Stimulated activated effector memory CD8-positive, alpha-beta T cell treated with anti-CD3 and anti-CD28 coated beads, Interleukin-12 subunit alpha, Interleukin-12 subunit beta, amount 100 ng/mL, for 72 hours (primary cell): ENCODE results near the gene KCTD1.
"Not testable (repeated sequence)": the region's sequence is repeated elsewhere in the genome, so short reads cannot be mapped to it uniquely, and the experiment has no call there.

Experiments
- ATAC-seq: fragments of 150-1000 bp; cut with Tn5 transposase; 2 replicates; pipeline ENCODE4 v1.10.0; 2021
- DNase-seq, 2 donors: peaks; one replicate each; pipeline ENCODE4 v3.0.0; 2021 to 2022; ENCODE audit warnings: low spot score in 2 of 2
- H3K27ac Mint-ChIP-seq: one replicate; pipeline ENCODE4 v1.8.0; 2022; ENCODE audit warnings: mild to moderate bottlenecking, mixed read lengths
- H3K36me3 Mint-ChIP-seq: one replicate; pipeline ENCODE4 v1.8.0; 2022; ENCODE audit warnings: mild to moderate bottlenecking, mixed read lengths
- H3K4me1 Mint-ChIP-seq: one replicate; pipeline ENCODE4 v1.8.0; 2022; ENCODE audit warnings: mixed read lengths
- H3K4me3 Mint-ChIP-seq: one replicate; pipeline ENCODE4 v1.8.0; 2022; ENCODE audit warnings: mild to moderate bottlenecking, mixed read lengths
- H3K9me3 Mint-ChIP-seq: one replicate; pipeline ENCODE4 v1.8.0; 2022; ENCODE audit warnings: mixed read lengths

The KCTD1 gene

DNA sequence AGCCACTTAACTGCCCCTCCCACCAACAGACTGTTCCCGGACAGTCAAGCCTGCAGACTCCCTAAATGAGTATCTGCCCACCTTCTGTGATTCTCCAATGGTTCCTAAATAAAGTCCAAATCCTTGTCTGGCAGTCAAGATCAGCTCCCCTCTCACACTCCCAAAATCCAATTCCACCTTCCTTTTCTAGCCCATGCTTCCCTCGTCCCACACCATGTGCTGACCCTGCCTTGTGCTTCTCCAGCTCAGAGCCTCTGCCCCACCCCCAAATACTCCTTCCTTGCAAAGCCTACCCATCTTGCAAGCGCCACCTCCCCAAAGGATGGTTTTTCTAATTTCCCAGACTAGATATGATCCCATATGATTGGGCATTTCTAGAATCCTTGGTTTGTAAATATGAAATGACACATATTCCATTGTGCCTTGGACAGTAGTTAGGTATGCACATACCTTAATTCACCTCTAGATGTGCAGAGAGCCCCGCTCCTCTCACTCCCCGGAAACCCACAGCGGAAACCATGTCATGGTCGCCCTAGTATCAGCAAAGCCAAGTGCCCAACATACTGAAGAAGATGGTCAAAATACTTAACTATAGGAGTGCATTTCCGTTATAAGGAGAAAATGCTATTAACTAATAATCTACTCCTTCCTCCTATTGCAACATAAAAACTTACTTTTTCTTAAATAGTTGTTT is 97.2 kb downstream of the KCTD1 start:
- Mint-ChIP-seq H3K27ac (no peak overlapping the region), H3K4me1 (no peaks in the 10 kb centered on the region), H3K36me3 (no peaks in the 10 kb centered on the region), H3K4me3 (no peak overlapping the region), H3K9me3 (no peaks in the 10 kb centered on the region)
- DNase-seq, result no peak
- ATAC-seq, result no peak

DNA sequence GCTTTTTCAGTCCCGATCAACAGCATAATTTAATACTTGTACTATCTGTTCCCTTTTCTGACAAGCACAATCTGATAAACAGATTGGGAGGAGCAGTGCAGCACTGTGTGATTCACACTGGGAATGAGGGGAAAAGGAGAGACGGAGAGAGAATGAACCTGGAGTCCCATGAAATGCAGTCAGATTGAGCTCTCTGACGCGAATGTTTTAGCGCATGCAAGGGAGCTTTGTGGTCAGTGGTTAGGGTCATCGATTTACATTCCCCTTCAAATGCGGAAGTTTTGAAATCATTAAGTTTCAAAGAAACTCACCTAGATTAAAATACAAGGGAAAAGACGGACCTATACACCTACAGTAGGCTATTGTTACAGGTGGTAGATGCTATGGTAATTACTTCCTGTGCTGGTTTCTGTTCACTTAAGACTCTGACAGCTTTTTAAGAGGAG is 99.6 kb downstream of the KCTD1 start:
- Mint-ChIP-seq H3K4me3 (no peak overlapping the region), H3K9me3 (no peaks in the 10 kb centered on the region), H3K36me3 (no peaks in the 10 kb centered on the region), H3K4me1 (no peaks in the 10 kb centered on the region), H3K27ac (no peak overlapping the region)
- ATAC-seq, result no peak
- DNase-seq, result no peak

DNA sequence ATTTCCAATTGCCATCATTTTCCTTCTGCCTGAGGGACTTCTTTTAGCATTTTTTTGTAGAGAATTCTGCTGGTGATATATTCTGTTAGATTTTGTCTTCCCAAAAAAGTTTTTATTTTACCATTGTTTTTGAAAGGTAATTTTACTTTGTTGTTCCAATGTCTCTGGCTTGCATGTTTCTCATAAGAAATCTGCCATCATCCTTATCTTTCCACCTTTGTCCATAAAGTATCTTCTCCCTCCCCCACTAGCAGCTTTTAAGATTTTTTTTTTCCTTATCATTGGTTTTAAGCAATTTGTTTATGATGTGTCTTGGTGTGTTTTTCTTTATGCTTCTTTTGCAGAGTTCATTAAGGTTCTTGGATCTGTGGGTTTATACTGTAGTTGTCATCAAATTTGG is 104.5 kb downstream of the KCTD1 start:
- no peak overlapping the region for H3K4me3 Mint-ChIP-seq
- peaks cover 2% of the 10 kb centered on the region for H3K9me3 Mint-ChIP-seq
- H3K27ac Mint-ChIP-seq, result no peak overlapping the region
- H3K4me1 Mint-ChIP-seq, result no peaks in the 10 kb centered on the region
- no peaks in the 10 kb centered on the region for H3K36me3 Mint-ChIP-seq
- DNase-seq, result no peak
- ATAC-seq, result no peak

DNA sequence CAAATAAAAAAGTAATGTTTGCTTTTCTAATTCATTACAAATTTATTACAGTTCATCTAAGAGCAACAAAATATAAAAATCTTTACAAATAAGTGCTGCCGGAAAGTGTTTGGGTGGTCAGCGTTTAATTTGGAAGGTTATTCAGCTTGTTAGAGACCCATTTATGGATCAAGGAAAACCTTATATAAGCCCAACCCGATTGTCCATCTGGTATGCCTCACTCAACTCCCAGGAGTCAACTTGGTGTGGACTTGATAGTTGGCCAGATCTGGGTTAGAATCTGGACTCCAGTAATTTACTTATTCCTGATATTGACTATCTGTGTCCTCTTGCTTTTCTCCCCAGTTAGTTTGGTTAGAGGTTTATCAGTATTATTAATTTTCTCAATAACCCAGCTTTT is 106.2 kb downstream of the KCTD1 start:
- ATAC-seq (no peak), DNase-seq (no peak)
- no peak overlapping the region for H3K4me3 Mint-ChIP-seq

DNA sequence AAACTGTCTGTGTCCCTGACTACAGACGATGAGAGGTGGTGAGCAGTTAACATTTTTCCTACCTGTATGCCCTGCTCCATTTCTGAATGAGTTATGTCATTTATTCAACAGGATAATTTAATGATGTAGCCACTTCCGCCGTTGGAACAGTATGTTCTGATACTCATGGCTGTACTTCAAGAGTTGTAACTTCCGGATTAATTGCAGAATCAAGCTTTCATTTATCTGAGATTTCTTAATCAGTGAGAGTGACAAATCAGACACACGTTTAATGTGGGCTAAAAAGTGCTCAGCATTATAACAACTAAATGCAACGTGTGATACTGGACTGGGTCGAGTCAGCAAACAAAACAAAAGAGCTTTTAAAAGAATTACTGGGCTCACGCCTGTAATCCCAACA is 107.7 kb downstream of the KCTD1 start:
- peaks cover 2% of the 10 kb centered on the region for H3K9me3 Mint-ChIP-seq
- H3K36me3 Mint-ChIP-seq, result no peaks in the 10 kb centered on the region
- ATAC-seq (no peak), DNase-seq (no peak)
- H3K27ac Mint-ChIP-seq, result no peak overlapping the region
- H3K4me3 Mint-ChIP-seq, result no peak overlapping the region
- H3K4me1 Mint-ChIP-seq, result no peaks in the 10 kb centered on the region

More for the DNA sequence above, 106.2 kb downstream of the KCTD1 start:
- no peaks in the 10 kb centered on the region for H3K4me1 Mint-ChIP-seq
- no peaks in the 10 kb centered on the region for H3K36me3 Mint-ChIP-seq
- H3K27ac Mint-ChIP-seq, result no peak overlapping the region
- peaks cover 2% of the 10 kb centered on the region for H3K9me3 Mint-ChIP-seq

DNA sequence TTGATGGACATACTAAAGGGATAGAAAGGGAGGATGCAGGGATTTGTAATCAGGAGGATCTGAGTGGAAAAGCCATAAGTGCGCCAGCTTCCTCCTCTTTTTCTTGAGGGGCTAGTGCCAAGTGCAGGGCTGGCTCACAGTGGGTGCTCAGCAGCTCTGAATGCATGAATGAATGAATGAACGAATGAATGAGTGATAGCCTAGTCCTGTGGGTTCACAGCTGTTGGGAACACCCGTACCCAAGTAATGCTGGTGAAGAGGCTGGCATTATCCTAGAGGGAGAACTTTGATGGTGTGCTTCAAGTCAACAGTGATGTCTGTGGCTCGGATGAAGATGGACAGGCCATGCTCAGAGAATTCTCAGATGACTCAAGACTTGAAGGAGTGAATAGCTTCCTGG is 108.8 kb downstream of the KCTD1 start:
- no peak for DNase-seq
- H3K27ac Mint-ChIP-seq, result no peak overlapping the region
- no peaks in the 10 kb centered on the region for H3K36me3 Mint-ChIP-seq
- H3K4me3 Mint-ChIP-seq, result no peak overlapping the region
- ATAC-seq, result no peak
- H3K4me1 Mint-ChIP-seq, result no peaks in the 10 kb centered on the region
- peaks cover 2% of the 10 kb centered on the region for H3K9me3 Mint-ChIP-seq

DNA sequence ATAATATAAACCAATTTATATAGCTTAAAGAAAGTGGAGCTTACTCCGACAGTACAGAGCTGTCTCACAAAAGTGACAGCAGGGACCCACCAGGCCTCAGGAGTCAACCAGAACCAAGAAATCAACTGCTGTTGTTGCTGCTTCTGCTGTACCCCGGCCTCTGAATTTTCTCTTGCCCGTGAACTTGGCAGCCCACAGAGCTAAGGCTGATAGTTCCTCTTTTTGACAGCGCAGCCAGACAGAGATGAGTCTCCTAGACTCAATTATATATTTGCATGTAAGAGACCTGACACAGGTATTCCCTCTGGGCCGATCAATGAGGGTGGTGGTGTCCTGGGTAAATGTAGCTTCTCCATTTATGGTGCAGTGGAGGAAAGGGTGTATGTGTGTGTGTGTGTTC is 109.4 kb downstream of the KCTD1 start:
- no peaks in the 10 kb centered on the region for H3K36me3 Mint-ChIP-seq
- DNase-seq (no peak), ATAC-seq (no peak)
- H3K9me3 Mint-ChIP-seq, result peaks cover 2% of the 10 kb centered on the region
- no peak overlapping the region for H3K27ac Mint-ChIP-seq
- H3K4me1 Mint-ChIP-seq, result no peaks in the 10 kb centered on the region
- H3K4me3 Mint-ChIP-seq, result no peak overlapping the region

DNA sequence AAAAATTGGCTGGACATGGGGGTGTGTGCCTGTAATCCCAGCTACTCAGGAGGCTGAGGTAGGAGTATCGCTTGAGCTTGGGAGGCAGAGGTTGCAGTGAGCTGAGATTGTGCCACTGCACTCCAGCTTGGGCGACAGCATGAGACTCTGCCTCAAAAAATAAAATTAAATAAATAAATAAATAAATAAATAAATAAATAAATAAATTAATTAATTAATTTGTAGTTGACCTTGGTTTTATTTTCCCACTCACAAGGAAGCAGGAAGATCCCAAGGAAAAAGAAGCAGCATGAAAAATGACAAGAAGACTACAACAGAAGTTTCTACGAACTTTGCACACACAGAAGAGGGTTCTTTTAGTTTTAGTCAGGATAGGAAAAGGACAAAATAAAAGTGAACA is 110.7 kb downstream of the KCTD1 start:
- not testable (repeated sequence) for H3K4me1 Mint-ChIP-seq, H3K4me3 Mint-ChIP-seq, H3K9me3 Mint-ChIP-seq, H3K36me3 Mint-ChIP-seq, H3K27ac Mint-ChIP-seq, ATAC-seq, DNase-seq

DNA sequence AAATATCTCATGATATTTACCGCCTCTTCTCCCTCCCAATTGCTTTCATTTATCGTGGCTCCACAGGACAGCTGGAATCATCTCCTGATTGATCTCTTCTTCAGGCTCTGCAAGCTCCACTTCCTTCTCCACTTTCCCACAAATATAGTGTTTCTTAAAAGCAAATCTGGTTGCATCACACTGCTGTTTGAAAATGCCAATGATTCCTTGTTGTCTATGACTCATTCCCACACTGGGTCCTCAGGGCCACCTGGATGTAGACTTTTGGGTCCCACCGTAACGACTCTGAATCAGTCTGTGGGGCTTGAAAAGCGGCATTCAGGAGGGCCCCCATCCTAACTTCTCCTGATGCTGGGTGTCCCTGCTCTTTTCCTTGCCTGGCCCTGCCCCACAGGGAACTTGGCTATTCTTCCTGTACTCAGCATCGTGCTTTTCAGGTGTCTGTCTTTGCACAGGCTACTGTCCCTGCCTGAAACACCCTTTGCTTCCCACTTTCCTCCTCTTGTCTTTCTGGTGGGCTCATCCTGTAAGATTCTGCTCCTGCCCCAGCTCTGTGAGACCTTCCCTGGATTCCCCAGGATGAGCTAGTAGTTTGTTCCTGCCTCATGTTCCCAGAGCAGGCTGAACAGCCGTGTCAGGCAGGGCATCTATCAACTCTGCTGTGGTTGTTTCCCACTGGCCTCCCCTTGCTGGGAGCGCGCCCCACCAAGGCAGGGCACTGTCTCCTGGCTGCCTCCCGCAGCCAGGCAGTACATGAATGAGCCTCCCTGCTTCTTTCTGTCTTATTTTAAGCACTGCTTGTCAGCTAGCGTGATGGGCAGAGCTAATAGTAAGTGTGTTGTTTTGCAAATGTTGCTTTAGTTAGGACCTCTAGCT is 111.9 kb downstream of the KCTD1 start:
- no peaks in the 10 kb centered on the region for H3K36me3 Mint-ChIP-seq
- ATAC-seq (no peak), DNase-seq (no peak)
- H3K4me3 Mint-ChIP-seq, result no peak overlapping the region
- H3K9me3 Mint-ChIP-seq, result no peaks in the 10 kb centered on the region
- no peaks in the 10 kb centered on the region for H3K4me1 Mint-ChIP-seq
- no peak overlapping the region for H3K27ac Mint-ChIP-seq

DNA sequence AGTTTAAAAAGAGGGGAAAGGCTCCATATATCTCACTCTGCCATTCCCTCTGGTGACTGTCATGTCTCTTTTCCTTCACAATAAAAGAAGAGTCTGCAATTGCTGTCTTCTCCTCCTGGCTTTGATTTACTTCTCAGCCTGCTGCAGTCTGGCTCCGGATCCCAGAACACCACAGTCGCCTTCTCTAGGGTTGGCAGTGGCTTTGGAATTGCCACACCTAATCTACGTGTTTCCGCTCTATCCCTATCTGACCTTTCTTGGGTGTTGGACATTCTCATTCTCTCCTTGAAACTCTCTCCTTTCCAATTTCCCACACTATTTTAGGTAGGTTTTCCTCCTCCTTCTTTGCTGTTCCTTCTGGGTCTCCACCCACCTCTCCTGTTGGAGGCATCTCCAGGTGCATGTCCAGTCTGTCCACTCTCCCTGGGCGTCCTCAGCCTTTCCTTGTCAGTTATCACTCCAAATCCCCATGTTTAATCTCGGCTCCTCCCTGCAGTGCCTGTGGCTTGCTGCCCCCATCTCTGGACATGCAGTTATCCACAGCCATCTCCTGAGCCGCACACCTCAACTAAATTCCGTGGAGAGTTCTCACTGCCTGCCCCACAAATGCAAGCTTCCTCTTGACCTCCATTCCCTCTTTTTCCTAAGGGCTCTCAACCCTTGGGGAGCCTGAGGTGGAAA is 112.8 kb downstream of the KCTD1 start:
- no peaks in the 10 kb centered on the region for H3K36me3 Mint-ChIP-seq
- no peak overlapping the region for H3K4me3 Mint-ChIP-seq
- no peaks in the 10 kb centered on the region for H3K4me1 Mint-ChIP-seq
- DNase-seq (no peak), ATAC-seq (no peak)
- no peak overlapping the region for H3K27ac Mint-ChIP-seq
- H3K9me3 Mint-ChIP-seq, result no peaks in the 10 kb centered on the region

DNA sequence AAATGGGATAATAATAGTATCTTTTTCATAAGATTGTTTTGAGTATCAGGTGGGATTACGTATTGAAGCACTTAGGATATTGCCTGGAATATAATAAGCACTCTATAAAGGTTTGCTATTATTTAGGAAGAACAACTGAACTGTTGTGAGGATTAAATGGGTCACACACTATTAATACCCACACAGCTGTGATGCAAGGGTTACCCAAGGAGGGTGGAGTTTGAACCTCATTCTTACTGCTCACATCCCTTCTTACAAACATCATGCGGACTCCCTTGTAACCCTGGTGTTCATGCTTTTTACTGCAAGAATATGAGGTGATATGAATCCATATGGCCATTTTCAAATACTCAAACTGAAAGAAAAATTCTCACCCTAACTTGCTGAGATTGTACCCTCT is 113.5 kb downstream of the KCTD1 start:
- peaks cover 2% of the 10 kb centered on the region for H3K9me3 Mint-ChIP-seq
- ATAC-seq (no peak), DNase-seq (no peak)
- no peak overlapping the region for H3K27ac Mint-ChIP-seq
- H3K4me3 Mint-ChIP-seq, result no peak overlapping the region
- H3K36me3 Mint-ChIP-seq, result no peaks in the 10 kb centered on the region
- H3K4me1 Mint-ChIP-seq, result no peaks in the 10 kb centered on the region

DNA sequence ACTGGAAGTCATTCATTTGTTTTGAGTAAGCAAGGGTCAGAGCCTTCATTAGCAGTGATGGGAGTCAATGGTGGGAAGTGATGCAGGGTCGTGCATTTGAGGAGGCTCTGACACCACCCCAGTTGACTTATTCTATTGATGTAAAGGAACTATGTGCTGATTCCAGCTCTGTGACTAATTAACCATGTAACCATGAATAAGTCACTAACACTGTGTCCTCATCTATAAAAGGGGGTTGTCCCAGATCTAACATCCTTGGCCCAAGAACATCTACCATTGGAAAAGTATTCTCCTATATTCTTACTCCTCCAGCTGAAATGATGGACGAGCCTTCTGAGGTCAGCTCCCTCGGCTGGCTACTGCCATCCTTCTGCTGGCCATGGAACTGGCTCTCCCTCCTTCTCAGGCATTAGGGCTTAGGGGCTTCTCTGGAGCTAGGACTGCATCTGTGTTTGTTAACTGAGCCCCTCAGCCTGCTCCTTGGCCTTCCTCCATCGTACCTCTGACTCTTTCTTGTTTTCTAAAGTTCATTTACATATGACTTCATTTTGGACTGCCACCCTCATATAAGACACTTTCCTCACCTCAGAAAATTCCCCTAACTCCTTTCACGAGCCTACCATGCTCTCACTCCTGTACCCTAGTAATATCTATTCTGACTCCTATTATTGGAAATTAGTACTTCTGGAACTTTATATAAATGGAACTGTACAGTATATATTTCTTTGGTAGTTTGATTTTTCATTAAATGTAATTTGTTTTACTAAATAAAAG is 115.5 kb downstream of the KCTD1 start:
- H3K4me3 Mint-ChIP-seq, result no peak overlapping the region
- ATAC-seq, result no peak

DNA sequence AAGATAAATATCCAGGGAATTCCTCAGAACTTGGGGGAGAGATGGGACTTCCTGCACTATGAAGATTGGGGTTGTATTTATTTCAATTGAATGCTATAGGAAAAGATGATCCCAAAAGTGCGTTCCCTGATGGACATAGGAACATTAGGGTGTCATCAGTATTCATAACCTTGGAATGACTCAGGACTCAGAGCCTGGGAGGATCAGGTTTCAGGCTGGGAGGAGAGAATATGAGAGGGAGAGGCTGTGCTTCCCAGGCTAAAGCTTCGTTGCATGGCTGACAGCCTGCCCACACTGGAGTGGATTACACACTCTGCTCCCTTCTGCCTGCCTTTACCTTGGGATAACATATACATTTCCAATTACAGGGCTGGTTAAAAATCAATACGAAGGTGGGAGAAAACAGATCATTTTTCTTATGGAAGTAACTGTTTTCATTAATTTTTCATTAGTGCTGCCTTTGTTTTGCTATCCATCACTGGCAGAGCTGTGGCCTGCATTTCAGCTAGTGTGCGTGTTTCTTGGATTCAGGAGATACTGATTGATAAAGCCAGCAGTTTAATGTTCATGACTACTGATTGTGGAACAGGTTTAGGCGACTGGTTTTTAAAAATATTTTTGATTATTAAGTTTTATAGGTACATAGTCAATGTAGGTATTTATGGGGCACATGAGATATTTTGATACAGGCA is 118.7 kb downstream of the KCTD1 start:
- Mint-ChIP-seq H3K36me3 (no peaks in the 10 kb centered on the region), H3K4me3 (no peak overlapping the region), H3K27ac (no peak overlapping the region), H3K9me3 (peaks cover 2% of the 10 kb centered on the region), H3K4me1 (peaks cover 3% of the 10 kb centered on the region)
- ATAC-seq (no peak), DNase-seq (no peak)

More for the DNA sequence above, 115.5 kb downstream of the KCTD1 start:
- H3K36me3 Mint-ChIP-seq, result no peaks in the 10 kb centered on the region
- H3K4me1 Mint-ChIP-seq, result no peaks in the 10 kb centered on the region
- H3K9me3 Mint-ChIP-seq, result peaks cover 2% of the 10 kb centered on the region
- DNase-seq, result no peak
- no peak overlapping the region for H3K27ac Mint-ChIP-seq

DNA sequence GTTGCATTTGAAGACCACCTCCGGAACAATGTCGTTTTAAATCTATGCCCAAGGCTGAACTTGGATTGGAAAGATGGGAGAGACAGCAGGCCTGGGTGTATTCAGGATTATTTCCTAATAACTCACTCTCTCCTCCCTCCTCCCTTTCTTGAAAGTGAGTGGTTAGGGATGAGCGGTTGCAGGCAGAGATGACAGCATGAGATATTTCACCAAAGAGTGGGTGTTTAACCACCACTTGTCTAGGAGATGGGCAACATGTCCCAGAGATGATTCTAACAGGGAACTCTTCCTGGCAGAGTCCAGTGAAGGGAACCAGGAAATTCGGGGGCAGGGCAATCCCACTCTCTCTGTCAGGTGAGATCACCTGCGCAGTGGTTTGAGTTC is 123.2 kb downstream of the KCTD1 start:
- ATAC-seq (no peak), DNase-seq (no peak)
- Mint-ChIP-seq H3K9me3 (no peaks in the 10 kb centered on the region), H3K4me3 (no peak overlapping the region), H3K4me1 (peaks cover 6% of the 10 kb centered on the region), H3K27ac (no peak overlapping the region), H3K36me3 (no peaks in the 10 kb centered on the region)
